Spinal cord (tissue), 10 donors: Measurements from ENCODE around the gene TPRA1. TPM values are rescaled to one million over a fixed set of nuclear protein-coding genes. Genes with fewer than 3 reads are reported as not detected.

Source experiments
- DNase-seq, 6 donors: peaks; one replicate each; pipeline versions ENCODE4 v3.0.0 to v3.0.0-alpha.2; 2013 to 2015; ENCODE audit warnings: low spot score in 6 of 6, low read depth in 4 of 6
- H3K27ac ChIP-seq: one replicate; pipeline ENCODE4 v1.5.1; 2013; ENCODE audit warnings: low read depth, low read length, control low read depth
- H3K27me3 ChIP-seq: one replicate; pipeline ENCODE4 v1.6.1; 2013; ENCODE audit warnings: low read length; ENCODE audit not compliant: control insufficient read depth, insufficient read depth
- H3K36me3 ChIP-seq: one replicate; pipeline ENCODE4 v1.6.1; 2013; ENCODE audit warnings: low read length; ENCODE audit not compliant: control insufficient read depth, insufficient read depth
- H3K4me1 ChIP-seq: one replicate; pipeline ENCODE4 v1.6.1; 2013; ENCODE audit warnings: low read length; ENCODE audit not compliant: control insufficient read depth, insufficient read depth
- H3K4me3 ChIP-seq: one replicate; pipeline ENCODE4 v1.5.1; 2013; ENCODE audit warnings: low read depth, low read length, control low read depth
- H3K9me3 ChIP-seq: one replicate; pipeline ENCODE4 v1.6.1; 2013; ENCODE audit warnings: low read length; ENCODE audit not compliant: control insufficient read depth, insufficient read depth
- WGBS: methylation state at CpG from one replicate; pipeline ENCODE4 v1.1.5; 2013; ENCODE audit warnings: missing lambda C conversion rate; ENCODE audit not compliant: insufficient coverage; 5-methylcytosine and 5-hydroxymethylcytosine counted together
- polyA plus RNA-seq, 2 donors: library from polyadenylated mRNA; unstranded; fragments of 120-200 nt; gene quantifications; one replicate each; pipeline ENCODE4 v1.2.1, GENCODE V29; 2013; ENCODE audit not compliant: insufficient read length in 2 of 2
- total RNA-seq, 2 donors: library from RNA; depleted of rRNA in 1 of 2; stranded (reverse); fragments of 120-200 nt in 1 of 2; fragments of >200 nt in 1 of 2; gene quantifications; one replicate each; pipeline versions ENCODE4 v1.2.3 to v1.2.4, GENCODE V29; 2013 to 2014
- donor health status: healthy.

The TPRA1 gene
- total and polyA plus RNA-seq, 4 donors = 17.6 to 40.3 (median 31.5) TPM

DNA sequence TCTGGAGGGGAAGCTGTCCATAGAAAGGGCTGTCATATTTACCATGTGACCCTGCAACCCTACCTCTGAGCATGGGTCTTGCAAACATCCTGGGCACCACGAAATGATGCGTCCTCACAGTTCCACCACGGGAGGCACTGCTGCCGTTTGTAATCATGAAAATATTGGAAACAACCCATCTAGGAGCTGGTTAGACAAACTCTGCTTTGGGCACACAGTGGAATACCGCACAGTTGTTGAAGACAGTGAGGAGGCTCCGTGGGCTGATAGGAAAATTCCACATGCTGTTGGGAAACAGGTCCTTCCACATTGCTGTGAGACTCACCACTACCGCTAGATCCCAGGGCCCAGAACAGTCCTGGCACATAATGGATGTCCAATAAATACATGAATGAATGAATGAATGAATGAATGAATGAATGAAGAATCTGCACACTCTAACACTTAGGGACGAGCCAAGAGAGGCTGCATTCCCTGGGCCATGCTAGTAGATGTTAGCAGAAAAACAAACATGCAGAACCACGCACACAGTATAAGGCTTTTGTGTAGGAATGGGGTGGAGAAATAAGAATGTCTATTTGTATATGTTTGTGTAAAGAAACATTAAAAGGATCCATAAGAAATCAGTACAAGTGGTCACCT is 40.6 kb downstream of the TPRA1 start:
- DNase-seq = no peak
- no peak overlapping the region for H3K4me3 ChIP-seq
- 86% methylated on average over 7 of the region's 9 CpGs for WGBS
- no peak overlapping the region for H3K27ac ChIP-seq
- H3K4me1 ChIP-seq = peaks cover 45% of the 10 kb centered on the region
- H3K36me3 ChIP-seq = no peaks in the 10 kb centered on the region
- H3K9me3 ChIP-seq = no peaks in the 10 kb centered on the region
- H3K27me3 ChIP-seq = no peaks in the 10 kb centered on the region

DNA sequence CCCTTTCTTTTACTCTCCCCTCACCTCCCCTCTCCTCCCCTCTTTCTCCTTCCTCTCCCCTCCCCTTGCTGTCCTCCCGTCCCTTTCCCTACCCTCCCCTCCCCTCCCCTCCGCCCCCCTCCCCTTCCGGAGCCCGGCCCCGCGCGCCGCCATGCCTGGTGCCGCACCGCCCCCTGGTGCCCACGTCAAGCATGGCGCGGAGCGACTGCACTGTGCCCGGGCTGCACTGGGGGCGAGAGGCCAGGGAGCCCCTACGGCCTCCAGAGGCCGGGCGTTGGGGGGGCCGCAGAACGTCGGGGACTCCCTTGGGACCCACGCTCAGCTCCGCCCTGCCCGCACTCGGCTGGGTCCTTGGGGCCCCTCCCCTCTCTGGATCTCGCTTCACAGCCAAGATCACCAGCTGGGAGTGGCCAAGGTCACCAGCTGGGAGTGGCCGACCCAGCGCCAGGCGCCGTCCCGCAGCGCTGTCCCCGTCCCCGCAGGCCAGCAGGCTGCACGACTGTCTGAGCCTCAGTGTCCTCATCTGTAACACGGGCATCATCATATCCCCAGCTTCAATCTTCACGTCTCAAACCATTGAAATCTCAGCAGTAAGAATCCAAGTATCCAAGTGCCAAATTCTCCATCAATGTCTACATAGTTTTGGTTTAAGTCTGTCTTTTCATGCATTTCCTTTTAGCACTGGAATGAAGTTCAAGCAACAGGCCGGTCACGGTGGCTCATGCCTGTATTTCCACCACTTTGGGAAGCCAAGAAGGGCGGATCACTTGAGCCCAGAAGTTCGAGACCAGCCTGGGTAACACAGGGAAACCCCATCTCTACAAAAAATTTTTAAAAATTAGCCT is 42.5 kb downstream of the TPRA1 start:
- H3K27ac ChIP-seq = no peak overlapping the region
- peaks cover 50% of the 10 kb centered on the region for H3K4me1 ChIP-seq
- no peaks in the 10 kb centered on the region for H3K36me3 ChIP-seq
- no peaks in the 10 kb centered on the region for H3K27me3 ChIP-seq
- no peaks in the 10 kb centered on the region for H3K9me3 ChIP-seq
- peak in 3 of 6 donors; percentile 57 to 87 (median 87) for DNase-seq
- WGBS = 5% methylated on average over 38 of the region's 42 CpGs
- peak overlapping the region; percentile 45 for H3K4me3 ChIP-seq

DNA sequence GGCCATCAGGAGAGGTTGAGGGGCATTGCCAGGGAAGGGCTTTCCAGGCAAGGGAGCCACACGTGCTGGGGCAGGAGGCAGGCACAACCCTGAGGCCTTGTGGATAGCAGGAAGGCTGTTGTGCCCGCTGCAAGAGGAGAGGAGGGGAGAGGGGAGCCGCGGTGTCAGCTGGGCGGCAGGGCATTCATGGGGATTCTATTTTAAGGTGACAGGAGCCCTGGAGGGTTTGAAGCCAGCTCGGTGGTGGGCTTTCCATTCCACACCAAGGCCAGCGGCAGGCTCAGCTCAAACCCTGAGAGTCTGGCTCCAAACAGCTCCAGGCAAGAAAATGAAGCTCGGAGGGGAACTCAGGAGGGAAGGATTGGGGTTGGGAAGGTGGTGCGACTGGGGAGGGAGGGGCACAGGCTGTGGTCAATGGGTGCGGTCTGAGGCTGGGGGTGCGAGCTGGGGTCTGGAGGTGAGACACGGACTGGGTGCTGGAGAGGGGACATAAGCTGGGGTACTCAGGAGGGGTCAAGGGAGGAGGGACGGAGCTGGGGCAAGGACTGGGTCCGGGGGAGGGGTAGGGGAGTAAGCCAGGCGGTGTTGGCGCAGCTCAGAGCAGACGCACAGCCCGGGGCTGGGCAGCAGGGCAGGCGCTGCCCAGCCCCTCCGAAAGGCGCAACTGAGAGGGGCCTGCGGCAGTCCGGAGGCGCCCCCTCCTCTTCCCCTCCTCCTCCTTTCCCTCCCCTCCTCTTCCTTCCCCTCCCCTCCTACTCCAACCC is 43.4 kb downstream of the TPRA1 start:
- no peak for DNase-seq
- H3K27ac ChIP-seq = no peak overlapping the region

DNA sequence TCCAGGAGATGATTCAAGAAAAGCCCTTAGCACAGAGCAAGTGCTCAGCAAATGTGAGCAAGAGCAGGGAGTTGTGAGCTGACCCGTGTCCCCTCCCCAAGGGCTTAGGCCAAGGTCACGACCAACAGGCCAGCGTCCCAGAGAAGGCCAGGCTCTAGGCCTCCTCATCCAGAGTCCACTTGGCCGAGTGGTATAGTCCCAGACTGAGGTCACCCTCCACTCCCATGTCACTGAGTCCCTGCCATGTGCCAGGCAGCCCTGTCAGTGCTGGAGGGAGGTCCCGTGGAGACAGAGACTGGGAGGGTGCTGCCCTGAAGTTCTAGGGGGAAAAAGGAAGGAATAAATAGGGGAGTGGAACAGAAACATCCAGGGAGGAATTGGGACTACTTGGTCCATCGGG is 44.0 kb downstream of the TPRA1 start:
- Histone ChIP-seq H3K4me3 (no peak overlapping the region), H3K27me3 (no peaks in the 10 kb centered on the region), H3K36me3 (no peaks in the 10 kb centered on the region), H3K9me3 (no peaks in the 10 kb centered on the region), H3K27ac (no peak overlapping the region), H3K4me1 (peaks cover 43% of the 10 kb centered on the region)
- DNase-seq = no peak
- 73% methylated on average over 6 of the region's 6 CpGs for WGBS

More for the DNA sequence above, 43.4 kb downstream of the TPRA1 start:
- H3K4me3 ChIP-seq = peak overlapping the region; percentile 10
- no peaks in the 10 kb centered on the region for H3K27me3 ChIP-seq
- no peaks in the 10 kb centered on the region for H3K9me3 ChIP-seq
- peaks cover 49% of the 10 kb centered on the region for H3K4me1 ChIP-seq
- 17% methylated on average over 19 of the region's 24 CpGs for WGBS
- H3K36me3 ChIP-seq = no peaks in the 10 kb centered on the region

DNA sequence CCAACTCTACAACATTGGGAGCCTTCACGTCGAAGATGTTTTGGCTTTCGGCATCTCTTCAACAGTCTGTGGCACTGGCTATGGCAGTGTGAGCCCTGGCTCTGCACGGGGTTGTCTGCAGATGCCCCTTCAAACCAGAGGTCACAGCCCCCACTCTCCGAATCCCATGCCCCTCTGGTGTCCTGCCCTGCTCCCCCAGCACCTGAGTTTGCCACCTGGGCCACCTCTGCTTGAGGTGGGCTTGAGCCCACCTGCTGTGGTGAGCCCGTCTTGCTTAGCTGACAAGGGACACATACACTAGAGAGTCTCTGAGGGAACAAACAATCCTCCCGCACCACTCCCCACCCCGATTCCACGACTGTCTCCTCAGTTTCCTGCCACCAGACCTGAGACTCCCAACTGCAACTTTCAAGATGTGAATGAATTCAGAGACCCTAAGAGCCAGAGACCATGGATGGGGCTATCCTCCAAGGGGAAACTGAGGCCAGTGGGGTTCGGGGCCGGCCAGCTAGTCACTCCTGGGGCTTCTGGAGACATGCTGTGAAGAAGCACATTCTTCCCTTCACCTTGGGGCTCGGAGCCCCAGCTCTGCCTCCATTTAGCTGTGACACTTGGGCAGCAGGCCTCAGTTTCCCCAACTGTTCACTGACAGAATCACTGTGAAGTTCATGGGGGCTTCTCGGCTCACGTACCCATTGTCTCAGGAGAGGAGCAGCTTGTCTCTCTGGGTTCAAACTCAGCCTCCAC is 44.6 kb downstream of the TPRA1 start:
- Histone ChIP-seq H3K27me3 (no peaks in the 10 kb centered on the region), H3K4me3 (no peak overlapping the region), H3K4me1 (peaks cover 37% of the 10 kb centered on the region), H3K27ac (no peak overlapping the region), H3K36me3 (no peaks in the 10 kb centered on the region), H3K9me3 (no peaks in the 10 kb centered on the region)
- 82% methylated on average over 12 of the region's 14 CpGs for WGBS
- DNase-seq = no peak

DNA sequence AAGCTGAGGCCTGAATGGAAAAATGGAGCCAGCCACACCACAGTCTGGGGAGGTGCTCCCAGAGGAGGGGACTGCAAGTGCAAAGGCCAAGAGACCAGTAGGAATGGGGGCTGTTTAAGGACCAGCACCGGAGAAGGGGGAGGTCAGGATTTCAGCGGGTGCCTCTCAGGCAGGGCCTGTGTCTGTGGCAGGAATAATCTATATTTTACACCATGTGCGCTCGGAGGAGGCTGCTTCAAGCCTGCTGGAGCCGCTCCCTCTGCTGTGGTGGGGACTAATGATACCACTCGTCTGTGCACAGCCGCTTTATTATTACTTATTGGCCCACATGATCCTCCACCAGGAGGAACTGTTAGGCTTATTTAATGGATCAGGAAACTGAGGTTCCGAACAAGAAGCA is 45.3 kb downstream of the TPRA1 start:
- Histone ChIP-seq H3K27ac (no peak overlapping the region), H3K4me1 (peaks cover 35% of the 10 kb centered on the region), H3K9me3 (no peaks in the 10 kb centered on the region), H3K4me3 (no peak overlapping the region), H3K36me3 (no peaks in the 10 kb centered on the region), H3K27me3 (no peaks in the 10 kb centered on the region)
- DNase-seq = peak in 1 of 6 donors; percentile 73
- 79% methylated on average over 6 of the region's 8 CpGs for WGBS

DNA sequence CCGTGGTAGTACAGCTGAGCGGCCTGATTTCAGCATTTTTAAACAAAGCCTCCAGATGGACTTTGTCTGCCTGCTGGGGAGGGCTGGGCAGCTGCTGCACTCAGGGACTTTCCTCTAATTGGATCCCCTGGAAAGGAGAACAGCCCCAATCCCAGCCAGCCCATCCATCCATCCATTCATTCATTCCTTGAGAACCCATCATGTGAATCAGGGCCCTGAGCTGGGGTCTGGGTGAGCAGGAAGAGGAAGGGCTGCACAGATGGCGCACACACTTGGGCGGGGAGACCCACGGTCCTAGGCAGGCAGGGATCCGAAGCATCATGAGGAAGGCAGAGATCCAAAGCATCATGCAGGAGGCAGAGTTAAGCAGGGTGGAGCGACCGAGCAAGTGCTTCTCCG is 45.7 kb downstream of the TPRA1 start:
- Histone ChIP-seq H3K4me3 (no peak overlapping the region), H3K36me3 (no peaks in the 10 kb centered on the region), H3K4me1 (peaks cover 35% of the 10 kb centered on the region), H3K27ac (no peak overlapping the region), H3K27me3 (no peaks in the 10 kb centered on the region), H3K9me3 (no peaks in the 10 kb centered on the region)
- peak in 1 of 6 donors; percentile 57 for DNase-seq
- WGBS = 59% methylated on average over 9 of the region's 9 CpGs

DNA sequence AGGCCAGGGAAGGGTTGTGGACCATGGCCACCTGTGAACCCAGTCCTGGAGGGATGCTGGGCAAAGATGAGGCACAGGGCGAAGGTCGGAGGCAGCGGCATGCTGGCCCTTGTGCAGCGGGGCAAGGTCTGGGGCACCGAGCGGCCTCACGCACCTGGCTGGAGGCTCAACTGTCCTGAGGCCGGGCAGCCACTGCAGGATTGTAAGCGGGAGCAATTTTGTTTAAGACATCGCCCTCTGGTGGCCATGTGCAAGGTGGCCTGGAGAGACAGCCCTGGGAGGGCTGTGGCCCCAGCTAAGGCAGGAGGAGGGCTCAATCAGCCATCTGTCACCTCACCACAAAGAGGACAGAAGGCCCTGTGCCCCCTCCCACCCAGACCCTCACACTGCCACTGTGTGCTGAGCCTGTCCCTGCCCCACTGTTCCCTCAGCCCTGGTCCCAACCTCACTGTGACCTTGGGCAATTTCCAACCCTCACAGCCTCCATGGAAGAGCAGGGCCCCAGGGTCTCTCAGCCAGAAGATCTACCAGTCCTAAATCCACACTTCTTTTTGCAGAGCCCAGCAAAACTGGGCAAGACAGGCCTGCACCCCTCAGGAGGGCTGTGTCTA is 46.2 kb downstream of the TPRA1 start:
- H3K36me3 ChIP-seq = no peaks in the 10 kb centered on the region
- H3K27ac ChIP-seq = no peak overlapping the region
- H3K4me1 ChIP-seq = peaks cover 35% of the 10 kb centered on the region
- 41% methylated on average over 7 of the region's 10 CpGs for WGBS
- no peaks in the 10 kb centered on the region for H3K9me3 ChIP-seq
- DNase-seq = peak in 2 of 6 donors; percentile 81 to 91
- H3K4me3 ChIP-seq = no peak overlapping the region
- no peaks in the 10 kb centered on the region for H3K27me3 ChIP-seq

DNA sequence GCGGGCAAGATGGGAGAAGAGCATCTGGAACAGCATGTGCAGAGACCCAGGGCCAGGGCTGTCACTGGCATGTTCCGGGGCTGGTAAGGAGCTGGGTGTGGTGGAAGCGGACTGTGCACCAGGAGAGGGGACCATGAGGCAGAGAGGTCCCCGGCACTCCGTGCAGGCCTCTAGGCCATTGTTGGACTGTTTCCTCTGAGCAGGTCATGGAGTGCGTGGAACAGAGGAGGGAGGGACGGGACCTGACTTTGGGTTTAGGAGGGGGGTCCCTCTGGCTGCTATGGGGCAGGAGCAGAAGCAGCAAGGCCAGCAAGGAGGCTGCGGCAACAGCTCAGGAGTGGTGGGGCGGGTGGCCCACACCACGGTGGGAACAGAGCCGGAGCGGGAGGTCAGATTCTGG is 47.1 kb downstream of the TPRA1 start:
- WGBS = 84% methylated on average over 8 of the region's 12 CpGs
- H3K4me3 ChIP-seq = no peak overlapping the region
- H3K9me3 ChIP-seq = no peaks in the 10 kb centered on the region
- H3K4me1 ChIP-seq = peaks cover 35% of the 10 kb centered on the region
- H3K27ac ChIP-seq = no peak overlapping the region
- DNase-seq = no peak
- H3K36me3 ChIP-seq = no peaks in the 10 kb centered on the region
- H3K27me3 ChIP-seq = no peaks in the 10 kb centered on the region
